Breast epithelium (tissue), 3 donors: Measurements from ENCODE around the gene CBX1.

Experiments used
- CTCF ChIP-seq, 3 donors: fragments of 450-650 bp; IDR thresholded peaks; one replicate each; pipeline ENCODE4 v1.5.1; 2016 to 2017; ENCODE audit warnings: antibody characterized with exemption in 3 of 3, mild to moderate bottlenecking in 3 of 3, moderate library complexity in 3 of 3
- POLR2A ChIP-seq: fragments of 450-650 bp; IDR thresholded peaks from one replicate; pipeline ENCODE4 v1.6.1; 2016; ENCODE audit warnings: antibody characterized with exemption, mild to moderate bottlenecking, moderate library complexity
- POLR2AphosphoS5 ChIP-seq, 3 donors: sonication (generic); formaldehyde crosslinking; IDR thresholded peaks; one replicate each; pipeline ENCODE4 v1.6.1; 2017; ENCODE audit warnings: antibody characterized with exemption in 3 of 3

GRCh38 chr17:48066656-48067055 lies 34.6 kb downstream of the CBX1 start:
- TF ChIP-seq POLR2A (no peak), CTCF (IDR thresholded peaks at IDR 0.05) (no peak), POLR2AphosphoS5 (IDR thresholded peaks at IDR 0.05) (no peak)
